ENCODE measurements around the gene CAPN13.

CAPN13 gene

GRCh38 chr2:30763151-30763660, 44.0 kb downstream of the CAPN13 start:
- no peak for DNase-seq

GRCh38 chr2:30761226-30761625, 46.0 kb downstream of the CAPN13 start:
- no peak for DNase-seq

DNA sequence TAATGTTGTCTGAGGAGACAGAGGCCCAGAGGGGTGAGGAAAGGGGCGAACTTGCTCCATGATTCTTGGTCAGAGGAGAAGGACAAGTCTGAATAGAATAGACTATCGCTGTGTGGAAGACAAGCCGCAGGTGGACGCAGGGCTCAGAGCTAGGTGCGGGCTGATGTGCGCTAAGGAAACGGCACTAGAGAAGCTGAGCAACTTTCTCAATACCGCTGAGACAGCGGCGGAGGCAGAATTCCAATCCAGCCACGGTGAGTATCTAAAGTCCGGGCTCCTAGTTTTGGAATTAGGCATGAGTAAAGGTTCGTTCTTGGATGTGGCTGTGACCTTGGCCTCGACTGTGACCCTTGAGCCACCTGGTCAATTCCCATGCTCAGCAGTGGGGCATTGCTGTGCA, 47.8 kb downstream of the CAPN13 start:
- DNase-seq = no peak

DNA sequence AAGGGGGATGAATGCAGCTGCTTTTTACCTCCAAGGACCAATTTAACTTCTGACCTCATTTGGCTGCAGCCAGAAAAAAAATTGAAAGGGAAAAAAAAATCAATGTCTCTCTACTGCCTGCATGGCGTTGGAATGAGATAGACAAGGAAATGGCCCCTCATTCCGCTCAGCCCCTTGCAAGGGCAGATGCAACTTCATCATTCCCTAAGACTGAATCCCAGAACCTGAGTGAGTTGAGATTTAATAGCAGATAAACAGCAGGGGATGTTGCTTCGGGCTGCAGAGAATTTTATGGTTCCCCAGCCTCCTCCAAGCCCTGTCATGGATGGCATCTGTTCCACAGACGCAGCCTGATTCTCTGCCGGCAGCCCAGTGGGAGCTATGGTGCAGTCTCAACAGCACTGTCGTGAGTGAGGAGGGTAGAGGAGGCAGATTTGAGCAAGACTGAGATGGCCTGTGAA, 49.0 kb downstream of the CAPN13 start:
- peak; percentile 16 for DNase-seq

GRCh38 chr2:30757749-30758148, 49.5 kb downstream of the CAPN13 start:
- DNase-seq = no peak

- DNase-seq = no peak
Observed at GRCh38 chr2:30756971-30757370, 50.3 kb downstream of the CAPN13 start.

DNA sequence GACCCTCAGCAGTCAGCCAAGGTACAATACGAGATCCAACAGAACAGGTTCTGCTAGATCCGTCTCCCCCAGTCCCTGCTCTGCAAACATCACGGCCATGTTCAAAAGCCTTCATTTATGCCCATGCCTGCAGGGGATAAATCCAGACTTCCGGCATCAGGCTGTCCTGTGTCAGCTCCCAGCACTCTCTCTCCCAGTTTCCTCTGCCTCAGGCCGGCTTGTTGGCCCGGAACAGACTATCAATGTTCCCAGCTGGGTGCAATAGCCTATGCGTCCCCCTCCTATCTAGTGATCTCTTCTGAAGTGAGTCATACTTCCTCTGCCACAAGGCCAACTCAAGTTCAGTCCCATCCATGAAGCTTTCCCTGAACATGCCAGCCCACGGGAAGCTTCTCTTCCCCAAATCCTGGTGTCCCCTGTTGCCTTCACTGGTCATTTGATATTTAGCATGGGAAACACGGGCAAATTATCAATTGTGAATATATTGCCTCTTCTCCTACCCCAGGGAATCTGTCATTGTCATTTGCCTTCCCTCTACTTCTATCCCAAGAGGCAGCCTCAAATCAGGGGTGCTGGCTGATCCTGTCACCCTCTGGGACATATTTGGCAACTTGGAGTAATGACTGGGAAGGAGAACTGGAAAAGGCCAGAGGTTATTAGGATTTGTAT, 51.1 kb downstream of the CAPN13 start:
- DNase-seq = no peak

- DNase-seq = no peak
Observed at GRCh38 chr2:30753630-30754029, 53.6 kb downstream of the CAPN13 start.

- DNase-seq = no peak
Observed at GRCh38 chr2:30752811-30753210, 54.4 kb downstream of the CAPN13 start.

GRCh38 chr2:30747206-30747605, 60.0 kb downstream of the CAPN13 start:
- DNase-seq = no peak

DNA sequence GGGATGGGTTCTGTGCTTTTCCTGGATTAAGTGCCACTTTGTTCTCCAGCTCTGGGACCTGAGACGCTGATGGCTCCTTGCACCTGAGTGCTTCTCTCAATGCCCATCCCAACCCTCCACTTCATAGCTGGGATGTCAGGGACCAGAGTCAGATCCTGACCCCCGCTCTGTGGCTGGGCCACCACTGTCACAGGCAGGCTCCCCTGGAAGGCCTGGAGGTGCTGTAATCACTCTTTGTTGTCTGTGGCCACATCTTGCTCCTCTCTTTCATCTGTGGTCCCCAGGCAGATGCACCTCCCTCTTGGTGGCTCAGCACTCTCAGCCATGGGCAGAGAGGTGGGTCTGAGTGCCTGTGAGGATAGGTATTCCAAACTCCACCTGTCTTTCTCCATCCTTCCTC, 62.4 kb downstream of the CAPN13 start:
- no peak for DNase-seq

GRCh38 chr2:30741576-30741975, 65.7 kb downstream of the CAPN13 start:
- no peak for DNase-seq

- DNase-seq = no peak
Observed at GRCh38 chr2:30738141-30738911, 68.9 kb downstream of the CAPN13 start.

GRCh38 chr2:30737326-30737610, 70.0 kb downstream of the CAPN13 start:
- DNase-seq = no peak

DNA sequence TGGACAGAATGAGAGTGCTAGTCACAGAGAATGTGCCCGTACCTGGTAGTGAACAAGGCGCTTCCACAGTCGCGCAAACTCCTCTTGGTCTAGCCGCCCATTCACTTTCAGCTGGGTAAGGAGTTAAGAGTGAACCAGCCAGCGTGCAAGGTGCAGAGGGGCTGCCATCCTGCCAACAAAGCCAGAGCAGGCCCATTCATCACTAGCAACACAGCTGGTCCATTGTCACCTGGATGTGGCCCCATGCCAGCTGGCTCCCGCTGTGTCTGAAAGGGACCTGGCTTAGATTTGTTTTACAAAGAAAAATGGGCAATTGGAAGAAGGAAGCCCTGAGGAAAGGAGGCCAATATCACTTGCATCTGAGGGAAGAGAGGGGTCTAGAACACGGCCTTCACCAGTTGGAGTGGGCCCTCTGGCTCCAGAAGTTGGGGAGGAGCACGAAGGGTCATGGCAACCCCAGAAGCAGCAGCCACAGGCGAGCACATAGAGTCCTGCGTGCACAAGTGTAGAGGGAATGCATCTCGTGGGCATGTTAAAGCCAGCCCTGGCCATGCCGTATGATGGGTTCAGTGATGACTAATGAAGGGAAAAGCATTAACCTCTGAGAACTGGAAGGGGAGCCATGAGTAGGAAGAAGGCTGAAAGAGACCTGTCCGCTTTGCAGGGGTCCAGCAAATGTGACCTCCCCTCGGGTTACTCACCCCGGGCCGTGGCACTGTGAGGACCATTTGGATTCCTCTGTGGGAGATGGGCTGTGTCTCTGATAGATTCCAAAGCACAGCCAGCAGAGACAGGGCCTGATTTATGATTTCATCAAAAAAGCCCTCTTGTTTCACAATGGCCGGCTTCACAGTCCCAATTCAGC, 70.6 kb downstream of the CAPN13 start:
- DNase-seq = no peak

DNA sequence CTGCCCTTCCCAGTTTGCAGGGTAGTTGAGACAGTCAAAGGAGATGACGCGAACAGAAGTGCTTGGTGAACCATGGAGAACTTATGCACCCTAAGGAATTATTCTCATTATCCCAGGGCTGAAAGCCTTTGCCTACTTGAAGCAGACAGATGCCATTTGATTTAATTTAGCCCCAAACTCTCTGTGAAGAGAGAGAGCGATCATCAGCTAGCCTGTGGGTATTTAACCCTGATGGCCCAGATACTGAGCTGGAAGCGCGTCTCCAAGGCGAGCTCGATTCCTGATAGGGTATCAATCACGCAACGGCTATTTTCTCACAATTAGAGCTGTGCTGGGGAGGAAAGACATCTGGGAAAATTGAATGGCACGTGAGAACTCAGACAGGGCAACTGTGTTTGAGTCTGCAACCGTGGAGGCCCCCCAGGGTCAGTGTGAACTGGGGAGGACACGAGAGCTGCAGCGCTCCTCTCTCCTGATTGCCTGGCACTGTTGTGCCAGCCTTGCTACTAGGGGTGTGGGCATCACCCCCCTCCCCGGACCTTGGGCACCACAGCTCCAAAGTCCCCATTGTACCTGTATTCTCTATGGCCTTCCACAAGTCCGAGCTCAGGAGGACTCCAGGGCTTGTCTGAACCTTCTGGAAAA, 73.2 kb downstream of the CAPN13 start:
- no peak for DNase-seq

- no peak for DNase-seq
Observed at GRCh38 chr2:30732876-30733275, 74.4 kb downstream of the CAPN13 start.

GRCh38 chr2:30732376-30732775, 74.9 kb downstream of the CAPN13 start:
- no peak for DNase-seq

GRCh38 chr2:30731706-30732105, 75.5 kb downstream of the CAPN13 start:
- DNase-seq = no peak

DNA sequence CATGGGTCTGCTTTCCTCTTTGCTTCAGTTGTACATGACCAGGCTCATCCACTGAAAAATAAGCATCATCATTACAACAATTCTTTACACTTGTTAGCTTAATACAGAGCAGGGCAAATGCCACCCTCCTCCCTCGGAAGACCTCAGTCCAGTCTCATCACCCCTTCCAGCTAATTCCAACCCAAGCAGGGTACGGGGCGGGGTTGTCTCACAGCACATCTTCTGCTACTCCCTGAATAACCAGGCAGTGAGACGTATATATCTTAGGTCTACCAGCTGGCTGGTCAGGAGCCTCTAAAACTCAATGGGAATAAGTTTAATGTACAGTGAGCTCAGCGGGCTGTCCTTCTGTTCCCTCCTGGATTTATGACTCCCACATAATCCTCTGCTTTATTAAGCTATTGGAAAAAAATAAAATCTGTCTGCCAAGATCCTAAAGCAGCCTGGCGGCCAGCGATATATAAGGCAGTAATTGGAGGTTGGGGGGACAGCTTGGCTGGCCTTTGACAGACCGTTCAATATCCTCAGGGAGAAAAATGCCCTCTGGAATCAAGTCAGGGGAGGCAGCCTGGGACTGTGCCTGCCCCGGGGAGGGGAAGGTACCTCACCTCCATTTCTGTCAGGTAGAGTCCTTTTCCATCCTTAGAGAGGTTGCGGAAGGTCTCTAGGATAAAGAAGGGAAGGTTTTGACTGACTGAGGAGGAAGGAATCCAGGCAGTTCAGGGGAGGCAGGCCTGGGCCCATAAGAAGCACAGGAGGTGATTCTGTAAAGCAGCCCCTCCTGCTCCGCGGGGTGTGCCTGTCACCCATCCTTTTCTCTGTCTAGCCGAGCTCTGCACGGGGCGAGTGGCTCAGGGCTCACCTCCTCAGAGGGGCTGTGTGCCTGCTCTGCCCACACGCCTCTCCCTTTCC, 76.3 kb downstream of the CAPN13 start:
- no peak for DNase-seq

- no peak for DNase-seq
Observed at GRCh38 chr2:30729031-30729430, 78.2 kb downstream of the CAPN13 start.

Data from NCI-H1694 (cell line).